GM18498 (cell line): ENCODE measurements around the gene RHEX.
"Not testable (repeated sequence)": the region's sequence is repeated elsewhere in the genome, so short reads cannot be mapped to it uniquely, and the experiment has no call there.

Experiments used
- ATAC-seq: cut with Tn5 transposase; IDR thresholded peaks from one replicate; pipeline ENCODE4 v1.9.1; 2021; ENCODE audit warnings: mild to moderate bottlenecking, moderate library complexity; ENCODE audit not compliant: unreplicated experiment

Gene RHEX

GRCh38 chr1:206052919-206053610 is at the start of gene RHEX:
Gene RHEX, plus strand, starts transcription at chr1:206053173. Its CDS starts 44,656 bp downstream, at chr1:206097829.
- ATAC-seq = not testable (repeated sequence)

GRCh38 chr1:206003854-206004800 is 48.8 kb upstream of the RHEX start:
- no peak for ATAC-seq

GRCh38 chr1:206004826-206005225 is 48.1 kb upstream of the RHEX start:
- ATAC-seq = no peak

- no peak for ATAC-seq
Measured at GRCh38 chr1:206005234-206005633, 47.7 kb upstream of the RHEX start.

- no peak for ATAC-seq
Measured at GRCh38 chr1:206005778-206006180, 47.2 kb upstream of the RHEX start.

GRCh38 chr1:206006946-206007345 is 46.0 kb upstream of the RHEX start:
- ATAC-seq = no peak

GRCh38 chr1:206010060-206010459 is 42.9 kb upstream of the RHEX start:
- no peak for ATAC-seq

- no peak for ATAC-seq
Measured at GRCh38 chr1:206011057-206011456, 41.9 kb upstream of the RHEX start.

- ATAC-seq = peak; percentile 97
Measured at GRCh38 chr1:206012086-206012859, 40.7 kb upstream of the RHEX start.

GRCh38 chr1:206013026-206013795 is 39.8 kb upstream of the RHEX start:
- no peak for ATAC-seq

- ATAC-seq = no peak
Measured at GRCh38 chr1:206014601-206015000, 38.4 kb upstream of the RHEX start.

GRCh38 chr1:206015071-206015470 is 37.9 kb upstream of the RHEX start:
- no peak for ATAC-seq

GRCh38 chr1:206020393-206021007 is 32.5 kb upstream of the RHEX start:
- no peak for ATAC-seq

GRCh38 chr1:206021008-206021625 is 31.9 kb upstream of the RHEX start:
- no peak for ATAC-seq

GRCh38 chr1:206021626-206022365 is 31.2 kb upstream of the RHEX start:
- ATAC-seq = no peak

GRCh38 chr1:206022766-206023165 is 30.2 kb upstream of the RHEX start:
- ATAC-seq = no peak

- ATAC-seq = no peak
Measured at GRCh38 chr1:206023695-206024094, 29.3 kb upstream of the RHEX start, which contains the start of gene CTSE. Gene CTSE, minus strand, starts transcription at chr1:206023895. Its CDS starts 104 bp downstream, at chr1:206023791.

GRCh38 chr1:206025283-206025820 is 27.6 kb upstream of the RHEX start:
- no peak for ATAC-seq
